AG04450 (cell line): ENCODE results near the gene USP40. TPM values are rescaled to one million over a fixed set of nuclear protein-coding genes. Genes with fewer than 3 reads are reported as not detected.

Source experiments
- CTCF ChIA-PET: fragments of 300-600, 350-600 bp; formaldehyde crosslinking; extraction: SDS; loops from one replicate; lab custom pipeline; 2022; ENCODE audit warnings: antibody characterized with exemption, inconsistent platforms; lab: Charles Lee
- POLR2A ChIA-PET: fragments of 350-600 bp; formaldehyde crosslinking; extraction: SDS; loops from one replicate; lab custom pipeline; 2021; ENCODE audit warnings: antibody characterized with exemption, inconsistent platforms; lab: Yijun Ruan, JAX
- DNase-seq: peaks from one replicate; pipeline ENCODE4 v3.0.0-alpha.2; 2011; ENCODE audit warnings: low read depth, low spot score
- H3K27ac ChIP-seq: one replicate; pipeline ENCODE4 v1.5.1; 2012; ENCODE audit warnings: low read depth, low read length, control low read depth
- H3K27me3 ChIP-seq: one replicate; pipeline ENCODE4 v1.6.0; 2012; ENCODE audit warnings: low read length; ENCODE audit not compliant: control insufficient read depth, insufficient read depth
- H3K4me3 ChIP-seq: 2 replicates; pipeline ENCODE4 v1.5.1; 2011; ENCODE audit warnings: mild to moderate bottlenecking, low read depth, low read length, control low read depth
- H3K9me3 ChIP-seq: 2 replicates; pipeline ENCODE4 v1.5.1; 2012; ENCODE audit warnings: low read length; ENCODE audit not compliant: control insufficient read depth, insufficient read depth
- polyA plus RNA-seq: library from polyadenylated mRNA; depleted of rRNA; stranded (reverse); fragments of >200 nt; gene quantifications from 2 replicates; pipeline ENCODE4 v1.2.3, GENCODE V29; 2011
- TF ChIP-seq, protein P1 (sequence below): IDR thresholded peaks from 2 replicates; pipeline ENCODE4 v1.5.1; 2011; ENCODE audit warnings: low read depth, low read length, control low read depth, inconsistent platforms

Gene USP40
- polyA plus RNA-seq, 1 experiment, result 32.4 TPM

GRCh38 chr2:233445152-233445830 is 121.3 kb downstream of the USP40 start:
- CTCF ChIA-PET, result interaction anchor here (1.2 to 3.0 kb wide), 4 partner anchors 40 to 164 kb away, joined by 3 to 66 read pairs (median 8); no protein-coding TSS in a partner anchor
- TF ChIP-seq, protein P1, sequence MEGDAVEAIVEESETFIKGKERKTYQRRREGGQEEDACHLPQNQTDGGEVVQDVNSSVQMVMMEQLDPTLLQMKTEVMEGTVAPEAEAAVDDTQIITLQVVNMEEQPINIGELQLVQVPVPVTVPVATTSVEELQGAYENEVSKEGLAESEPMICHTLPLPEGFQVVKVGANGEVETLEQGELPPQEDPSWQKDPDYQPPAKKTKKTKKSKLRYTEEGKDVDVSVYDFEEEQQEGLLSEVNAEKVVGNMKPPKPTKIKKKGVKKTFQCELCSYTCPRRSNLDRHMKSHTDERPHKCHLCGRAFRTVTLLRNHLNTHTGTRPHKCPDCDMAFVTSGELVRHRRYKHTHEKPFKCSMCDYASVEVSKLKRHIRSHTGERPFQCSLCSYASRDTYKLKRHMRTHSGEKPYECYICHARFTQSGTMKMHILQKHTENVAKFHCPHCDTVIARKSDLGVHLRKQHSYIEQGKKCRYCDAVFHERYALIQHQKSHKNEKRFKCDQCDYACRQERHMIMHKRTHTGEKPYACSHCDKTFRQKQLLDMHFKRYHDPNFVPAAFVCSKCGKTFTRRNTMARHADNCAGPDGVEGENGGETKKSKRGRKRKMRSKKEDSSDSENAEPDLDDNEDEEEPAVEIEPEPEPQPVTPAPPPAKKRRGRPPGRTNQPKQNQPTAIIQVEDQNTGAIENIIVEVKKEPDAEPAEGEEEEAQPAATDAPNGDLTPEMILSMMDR, result no peak
- POLR2A ChIA-PET, result no interaction called here
- DNase-seq, result no peak
- Histone ChIP-seq H3K9me3 (no peaks in the 10 kb centered on the region; the same call in 1 of the 2 replicates), H3K27me3 (no peaks in the 10 kb centered on the region), H3K4me3 (no peak overlapping the region), H3K27ac (no peak overlapping the region)

DNA sequence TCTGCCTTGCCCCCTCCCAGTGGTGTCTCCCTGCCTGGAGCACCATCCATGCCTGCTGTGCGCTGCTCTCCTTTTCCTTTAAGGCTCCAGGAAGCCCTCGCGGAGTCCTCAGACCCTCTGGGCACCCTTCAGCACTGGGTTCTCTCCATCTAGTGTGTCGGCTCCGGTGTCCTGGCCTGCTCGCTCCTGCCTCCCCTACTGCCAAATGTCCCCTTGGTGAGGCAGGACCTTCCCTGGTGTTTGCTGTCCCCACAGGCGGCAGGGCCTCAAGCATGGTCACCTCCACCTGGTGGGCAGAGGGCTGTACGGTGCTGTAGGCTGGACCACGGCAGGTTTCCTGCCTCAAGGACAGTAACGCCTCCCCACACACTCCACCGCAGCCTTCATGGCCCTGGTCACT is 122.1 kb downstream of the USP40 start:
- CTCF ChIA-PET, result interaction anchor here (0.5 to 3.0 kb wide), 11 partner anchors 10 to 439 kb away, joined by 3 to 66 read pairs (median 5); no protein-coding TSS in a partner anchor
- Histone ChIP-seq H3K27ac (no peak overlapping the region), H3K9me3 (no peaks in the 10 kb centered on the region; the same call in 1 of the 2 replicates), H3K4me3 (no peak overlapping the region), H3K27me3 (no peaks in the 10 kb centered on the region)
- no peak for DNase-seq
- TF ChIP-seq, protein P1, result no peak
- POLR2A ChIA-PET, result no interaction called here

GRCh38 chr2:233443511-233444183 is 122.9 kb downstream of the USP40 start:
- H3K4me3 ChIP-seq, result no peak overlapping the region
- no peaks in the 10 kb centered on the region; the same call in 1 of the 2 replicates for H3K9me3 ChIP-seq
- DNase-seq, result peak; percentile 68
- H3K27ac ChIP-seq, result no peak overlapping the region
- CTCF ChIA-PET, result interaction anchor here (0.6 to 3.0 kb wide), 23 partner anchors 9 to 439 kb away, joined by 3 to 66 read pairs (median 4); partner anchors contain the start of gene DGKD
- no peaks in the 10 kb centered on the region for H3K27me3 ChIP-seq
- TF ChIP-seq, protein P1, result peak; percentile 90
- POLR2A ChIA-PET, result no interaction called here

GRCh38 chr2:233442028-233442310 is 124.6 kb downstream of the USP40 start:
- DNase-seq, result no peak
- ChIA-PET POLR2A (no interaction called here), CTCF (interaction anchor here (0.5 to 3.5 kb wide), 3 partner anchors 38 to 139 kb away, joined by 3 to 14 read pairs (median 7); partner anchors contain the start of gene DGKD)
- H3K9me3 ChIP-seq, result no peaks in the 10 kb centered on the region; the same call in 1 of the 2 replicates
- no peaks in the 10 kb centered on the region for H3K27me3 ChIP-seq
- no peak overlapping the region for H3K27ac ChIP-seq
- TF ChIP-seq, protein P1, result no peak
- H3K4me3 ChIP-seq, result no peak overlapping the region
